WTC11 (cell line): ENCODE data around the gene DIDO1. TPM values are rescaled to one million over a fixed set of nuclear protein-coding genes. Genes with fewer than 3 reads are reported as not detected.

Source experiments
- ATAC-seq: fragments of 200-7000 bp; cut with Tn5 transposase; 2 replicates; pipeline ENCODE4 v1.10.0; 2021; ENCODE audit warnings: mild to moderate bottlenecking, moderate library complexity
- CTCF ChIA-PET: fragments of 300-600 bp; sonication (Branson Sonifier 250); formaldehyde crosslinking; loops from one replicate; lab custom pipeline; 2021; ENCODE audit warnings: antibody characterized with exemption; lab: Charles Lee
- POLR2A ChIA-PET: fragments of 350-600 bp; sonication (Branson Sonifier 250); formaldehyde crosslinking; loops from one replicate; lab custom pipeline; 2021; ENCODE audit warnings: antibody characterized with exemption; lab: Charles Lee
- DNase-seq: peaks from one replicate; pipeline ENCODE4 v3.0.0; 2021; ENCODE audit warnings: low spot score
- H3K27ac Mint-ChIP-seq: 2 replicates; pipeline ENCODE4 v1.8.0; 2021; ENCODE audit warnings: mixed read lengths
- H3K27me3 Mint-ChIP-seq: 2 replicates; pipeline ENCODE4 v1.8.0; 2021; ENCODE audit warnings: low read depth, mild to moderate bottlenecking, moderate library complexity, mixed read lengths
- H3K36me3 Mint-ChIP-seq: 2 replicates; pipeline ENCODE4 v1.8.0; 2021; ENCODE audit warnings: mixed read lengths
- H3K4me1 Mint-ChIP-seq: 2 replicates; pipeline ENCODE4 v1.8.0; 2022; ENCODE audit warnings: mixed read lengths
- H3K4me3 Mint-ChIP-seq: 2 replicates; pipeline ENCODE4 v1.8.0; 2021; ENCODE audit warnings: mild to moderate bottlenecking, moderate library complexity, mixed read lengths
- H3K9me3 Mint-ChIP-seq: 2 replicates; pipeline ENCODE4 v1.8.0; 2021; ENCODE audit warnings: mixed read lengths
- CBFB ChIP-seq: sonication (generic); formaldehyde crosslinking; IDR thresholded peaks from 2 replicates; pipeline ENCODE4 v1.8.1; 2022; ENCODE audit warnings: mild to moderate bottlenecking, low read depth, missing genetic modification reagents
- ESRRA ChIP-seq: sonication (generic); formaldehyde crosslinking; IDR thresholded peaks from 2 replicates; pipeline ENCODE4 v1.8.1; 2022; ENCODE audit warnings: mild to moderate bottlenecking, missing genetic modification reagents, borderline replicate concordance
- FOXK1 ChIP-seq: sonication (generic); formaldehyde crosslinking; IDR thresholded peaks from 2 replicates; pipeline ENCODE4 v1.8.0; 2022; ENCODE audit warnings: mild to moderate bottlenecking, moderate library complexity, missing genetic modification reagents
- FOXP1 ChIP-seq: sonication (generic); formaldehyde crosslinking; IDR thresholded peaks from 2 replicates; pipeline ENCODE4 v1.8.0; 2022; ENCODE audit warnings: missing genetic modification reagents, mild to moderate bottlenecking, moderate library complexity, borderline replicate concordance
- GRHL2 ChIP-seq: fragments of 250-450 bp; sonication (Bioruptor Pico); IDR thresholded peaks from 2 replicates; pipeline ENCODE4 v1.8.0; 2022; ENCODE audit warnings: mild to moderate bottlenecking, moderate library complexity; ENCODE audit not compliant: insufficient replicate concordance, severe bottlenecking
- HMGA2 ChIP-seq: fragments of 250-450 bp; sonication (Bioruptor Pico); IDR thresholded peaks from 2 replicates; pipeline ENCODE4 v1.4.0; 2021; ENCODE audit warnings: mild to moderate bottlenecking, moderate library complexity
- IRF2 ChIP-seq: sonication (generic); formaldehyde crosslinking; IDR thresholded peaks from 2 replicates; pipeline ENCODE4 v1.8.0; 2022; ENCODE audit warnings: low read depth, missing genetic modification reagents, borderline replicate concordance
- NFATC4 ChIP-seq: fragments of 250-450 bp; sonication (Bioruptor Pico); IDR thresholded peaks from 2 replicates; pipeline ENCODE4 v1.9.0; 2021; ENCODE audit warnings: mild to moderate bottlenecking
- NFYB ChIP-seq: sonication (generic); formaldehyde crosslinking; conservative IDR thresholded peaks from 2 replicates; pipeline ENCODE4 v1.8.0; 2022; ENCODE audit warnings: low read depth, missing genetic modification reagents
- NR2C2 ChIP-seq: sonication (generic); formaldehyde crosslinking; IDR thresholded peaks from 2 replicates; pipeline ENCODE4 v1.8.0; 2022; ENCODE audit warnings: mild to moderate bottlenecking, missing genetic modification reagents
- NR3C1 ChIP-seq: sonication (generic); formaldehyde crosslinking; conservative IDR thresholded peaks from 2 replicates; pipeline ENCODE4 v1.8.1; 2023; ENCODE audit warnings: low read depth, mild to moderate bottlenecking, missing genetic modification reagents
- OVOL2 ChIP-seq: fragments of 250-450 bp; sonication (Bioruptor Pico); IDR thresholded peaks from 2 replicates; pipeline ENCODE4 v1.9.0; 2021; ENCODE audit warnings: mild to moderate bottlenecking, borderline replicate concordance
- PRRX2 ChIP-seq: fragments of 250-450 bp; sonication (Bioruptor Pico); IDR thresholded peaks from 2 replicates; pipeline ENCODE4 v1.8.0; 2021; ENCODE audit warnings: mild to moderate bottlenecking
- SMAD4 ChIP-seq: sonication (generic); formaldehyde crosslinking; IDR thresholded peaks from 2 replicates; pipeline ENCODE4 v1.8.0; 2022; ENCODE audit warnings: mild to moderate bottlenecking, missing genetic modification reagents
- TEAD1 ChIP-seq: sonication (generic); formaldehyde crosslinking; IDR thresholded peaks from 2 replicates; pipeline ENCODE4 v1.8.0; 2022; ENCODE audit warnings: mild to moderate bottlenecking, missing genetic modification reagents
- ZNF121 ChIP-seq: sonication (generic); formaldehyde crosslinking; IDR thresholded peaks from 2 replicates; pipeline ENCODE4 v1.8.0; 2023; ENCODE audit warnings: missing genetic modification reagents
- total RNA-seq: library from RNA; stranded (reverse); gene quantifications from 3 replicates; pipeline ENCODE4 v1.2.3, GENCODE V29; 2021
- TF ChIP-seq, protein P1 (sequence below): fragments of 250-450 bp; sonication (Bioruptor Pico); IDR thresholded peaks from 2 replicates; pipeline ENCODE4 v1.8.0; 2021; ENCODE audit warnings: mild to moderate bottlenecking
- TF ChIP-seq, protein P2 (sequence below): sonication (generic); formaldehyde crosslinking; IDR thresholded peaks from 2 replicates; pipeline ENCODE4 v1.8.0; 2022; ENCODE audit warnings: mild to moderate bottlenecking, missing genetic modification reagents
- TF ChIP-seq, protein P3 (sequence below): sonication (generic); formaldehyde crosslinking; IDR thresholded peaks from 2 replicates; pipeline ENCODE4 v1.8.0; 2022; ENCODE audit warnings: missing genetic modification reagents
- TF ChIP-seq, protein P4 (sequence below): fragments of 250-450 bp; sonication (Bioruptor Pico); IDR thresholded peaks from 2 replicates; pipeline ENCODE4 v1.9.0; 2021; ENCODE audit warnings: moderate library complexity, mild to moderate bottlenecking, inconsistent platforms, borderline replicate concordance
- TF ChIP-seq, protein P5 (sequence below): fragments of 250-450 bp; sonication (Bioruptor Pico); IDR thresholded peaks from 2 replicates; pipeline ENCODE4 v1.9.0; 2021; ENCODE audit warnings: mild to moderate bottlenecking, borderline replicate concordance
- TF ChIP-seq, protein P6 (sequence below): sonication (generic); formaldehyde crosslinking; IDR thresholded peaks from 2 replicates; pipeline ENCODE4 v1.8.1; 2022; ENCODE audit warnings: low read depth, missing genetic modification reagents, borderline replicate concordance

DIDO1 gene
- total RNA-seq, 1 experiment from 2014 or later, result 87.3 TPM

DNA sequence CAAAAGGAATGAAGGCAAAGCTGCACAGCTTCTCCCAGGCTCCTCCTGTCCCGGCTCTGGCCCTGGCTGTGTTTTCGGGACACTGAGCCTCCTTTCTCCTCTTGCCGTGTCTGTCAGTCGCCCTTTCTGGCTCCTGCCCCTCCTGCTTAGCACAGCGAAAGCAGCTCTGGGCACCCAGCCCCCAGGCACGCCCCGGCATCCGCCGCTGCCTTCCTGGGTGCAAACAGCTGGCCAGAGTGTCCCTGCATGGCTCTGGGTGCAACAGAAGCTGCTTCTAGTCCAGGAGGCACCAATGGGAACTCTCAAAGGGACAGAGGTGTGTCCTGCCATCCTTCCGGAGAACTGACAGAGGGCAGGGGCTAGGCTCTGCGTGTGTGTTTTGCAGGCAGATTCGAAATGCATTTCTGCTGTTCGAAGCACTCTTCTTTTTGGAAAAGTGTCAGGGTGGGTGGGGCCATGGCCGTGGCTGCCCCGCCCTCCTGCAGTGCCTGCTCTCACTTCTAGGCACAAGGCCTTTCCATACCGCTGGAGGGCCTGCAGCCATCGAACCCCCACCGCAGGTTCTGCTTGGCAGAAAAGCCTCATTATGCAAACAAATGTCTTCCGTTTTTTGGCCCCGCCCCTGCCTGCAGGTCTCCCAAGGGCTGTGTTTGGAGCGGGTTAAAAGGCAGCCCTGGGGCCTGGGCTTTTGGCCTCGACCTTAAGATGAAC is 93.9 kb downstream of the DIDO1 start:
- peak overlapping the region; percentile 41 for H3K4me3 Mint-ChIP-seq
- H3K36me3 Mint-ChIP-seq, result peaks cover 6% of the 10 kb centered on the region; the same call in 1 of the 2 replicates
- TF ChIP-seq NFYB (CRISPR knock-in tag) (no peak), PRRX2 (CRISPR knock-in tag) (no peak), HMGA2 (CRISPR knock-in tag) (no peak), IRF2 (CRISPR knock-in tag) (no peak), FOXP1 (CRISPR knock-in tag) (no peak), NR2C2 (CRISPR knock-in tag) (no peak)
- TF ChIP-seq, protein P1, sequence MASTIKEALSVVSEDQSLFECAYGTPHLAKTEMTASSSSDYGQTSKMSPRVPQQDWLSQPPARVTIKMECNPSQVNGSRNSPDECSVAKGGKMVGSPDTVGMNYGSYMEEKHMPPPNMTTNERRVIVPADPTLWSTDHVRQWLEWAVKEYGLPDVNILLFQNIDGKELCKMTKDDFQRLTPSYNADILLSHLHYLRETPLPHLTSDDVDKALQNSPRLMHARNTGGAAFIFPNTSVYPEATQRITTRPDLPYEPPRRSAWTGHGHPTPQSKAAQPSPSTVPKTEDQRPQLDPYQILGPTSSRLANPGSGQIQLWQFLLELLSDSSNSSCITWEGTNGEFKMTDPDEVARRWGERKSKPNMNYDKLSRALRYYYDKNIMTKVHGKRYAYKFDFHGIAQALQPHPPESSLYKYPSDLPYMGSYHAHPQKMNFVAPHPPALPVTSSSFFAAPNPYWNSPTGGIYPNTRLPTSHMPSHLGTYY (CRISPR knock-in tag), result no peak
- TF ChIP-seq, protein P2, sequence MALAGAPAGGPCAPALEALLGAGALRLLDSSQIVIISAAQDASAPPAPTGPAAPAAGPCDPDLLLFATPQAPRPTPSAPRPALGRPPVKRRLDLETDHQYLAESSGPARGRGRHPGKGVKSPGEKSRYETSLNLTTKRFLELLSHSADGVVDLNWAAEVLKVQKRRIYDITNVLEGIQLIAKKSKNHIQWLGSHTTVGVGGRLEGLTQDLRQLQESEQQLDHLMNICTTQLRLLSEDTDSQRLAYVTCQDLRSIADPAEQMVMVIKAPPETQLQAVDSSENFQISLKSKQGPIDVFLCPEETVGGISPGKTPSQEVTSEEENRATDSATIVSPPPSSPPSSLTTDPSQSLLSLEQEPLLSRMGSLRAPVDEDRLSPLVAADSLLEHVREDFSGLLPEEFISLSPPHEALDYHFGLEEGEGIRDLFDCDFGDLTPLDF, result no peak
- CTCF ChIA-PET, result interaction anchor here (1.5 to 2.2 kb wide), 3 partner anchors 9 to 55 kb away, joined by 3 to 6 read pairs (median 4); no protein-coding TSS in a partner anchor
- POLR2A ChIA-PET, result interaction anchor here (1.2 kb wide), 1 partner anchor 17 kb away, joined by 4 read pairs; no protein-coding TSS in a partner anchor
- DNase-seq, result peak; percentile 71
- ATAC-seq, result peak; percentile 73
- peak overlapping the region; percentile 63 for H3K27ac Mint-ChIP-seq
- H3K9me3 Mint-ChIP-seq, result no peaks in the 10 kb centered on the region
- no peaks in the 10 kb centered on the region for H3K27me3 Mint-ChIP-seq
- H3K4me1 Mint-ChIP-seq, result peaks cover 19% of the 10 kb centered on the region

DNA sequence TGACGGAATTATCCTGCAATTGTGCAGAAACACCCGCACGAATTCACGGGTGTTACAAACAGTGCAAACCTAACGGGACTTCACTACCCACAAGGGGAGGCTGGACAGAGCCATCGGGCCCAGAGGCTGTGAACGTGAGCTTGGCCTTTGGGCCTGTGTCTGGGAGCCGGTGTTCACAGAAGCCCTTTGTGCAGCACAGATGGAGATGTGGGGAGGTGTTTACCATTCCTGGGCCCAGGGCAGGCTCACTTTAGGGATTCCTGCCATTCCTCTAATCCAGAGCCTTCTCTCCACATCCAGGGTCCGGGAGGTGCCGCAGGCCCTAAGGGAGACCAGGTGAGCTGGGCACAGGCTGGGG is 94.5 kb downstream of the DIDO1 start:
- H3K36me3 Mint-ChIP-seq, result peaks cover 6% of the 10 kb centered on the region; the same call in 1 of the 2 replicates
- CTCF ChIA-PET, result interaction anchor here (1.5 to 2.2 kb wide), 3 partner anchors 9 to 56 kb away, joined by 3 to 6 read pairs (median 4); no protein-coding TSS in a partner anchor
- DNase-seq, result no peak
- H3K27me3 Mint-ChIP-seq, result no peaks in the 10 kb centered on the region
- ATAC-seq, result peak; percentile 15
- POLR2A ChIA-PET, result interaction anchor here (1.2 kb wide), 1 partner anchor 16 kb away, joined by 4 read pairs; no protein-coding TSS in a partner anchor
- peak overlapping the region; percentile 63 for H3K27ac Mint-ChIP-seq
- H3K4me3 Mint-ChIP-seq, result no peak overlapping the region
- H3K9me3 Mint-ChIP-seq, result no peaks in the 10 kb centered on the region
- H3K4me1 Mint-ChIP-seq, result peaks cover 19% of the 10 kb centered on the region
- TF ChIP-seq FOXK1 (CRISPR knock-in tag), result no peak
- TF ChIP-seq, protein P3, sequence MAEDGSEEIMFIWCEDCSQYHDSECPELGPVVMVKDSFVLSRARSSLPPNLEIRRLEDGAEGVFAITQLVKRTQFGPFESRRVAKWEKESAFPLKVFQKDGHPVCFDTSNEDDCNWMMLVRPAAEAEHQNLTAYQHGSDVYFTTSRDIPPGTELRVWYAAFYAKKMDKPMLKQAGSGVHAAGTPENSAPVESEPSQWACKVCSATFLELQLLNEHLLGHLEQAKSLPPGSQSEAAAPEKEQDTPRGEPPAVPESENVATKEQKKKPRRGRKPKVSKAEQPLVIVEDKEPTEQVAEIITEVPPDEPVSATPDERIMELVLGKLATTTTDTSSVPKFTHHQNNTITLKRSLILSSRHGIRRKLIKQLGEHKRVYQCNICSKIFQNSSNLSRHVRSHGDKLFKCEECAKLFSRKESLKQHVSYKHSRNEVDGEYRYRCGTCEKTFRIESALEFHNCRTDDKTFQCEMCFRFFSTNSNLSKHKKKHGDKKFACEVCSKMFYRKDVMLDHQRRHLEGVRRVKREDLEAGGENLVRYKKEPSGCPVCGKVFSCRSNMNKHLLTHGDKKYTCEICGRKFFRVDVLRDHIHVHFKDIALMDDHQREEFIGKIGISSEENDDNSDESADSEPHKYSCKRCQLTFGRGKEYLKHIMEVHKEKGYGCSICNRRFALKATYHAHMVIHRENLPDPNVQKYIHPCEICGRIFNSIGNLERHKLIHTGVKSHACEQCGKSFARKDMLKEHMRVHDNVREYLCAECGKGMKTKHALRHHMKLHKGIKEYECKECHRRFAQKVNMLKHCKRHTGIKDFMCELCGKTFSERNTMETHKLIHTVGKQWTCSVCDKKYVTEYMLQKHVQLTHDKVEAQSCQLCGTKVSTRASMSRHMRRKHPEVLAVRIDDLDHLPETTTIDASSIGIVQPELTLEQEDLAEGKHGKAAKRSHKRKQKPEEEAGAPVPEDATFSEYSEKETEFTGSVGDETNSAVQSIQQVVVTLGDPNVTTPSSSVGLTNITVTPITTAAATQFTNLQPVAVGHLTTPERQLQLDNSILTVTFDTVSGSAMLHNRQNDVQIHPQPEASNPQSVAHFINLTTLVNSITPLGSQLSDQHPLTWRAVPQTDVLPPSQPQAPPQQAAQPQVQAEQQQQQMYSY (CRISPR knock-in tag), result no peak
- TF ChIP-seq ESRRA (CRISPR knock-in tag), result no peak
- no peak for TF ChIP-seq TEAD1
- no peak for TF ChIP-seq GRHL2 (CRISPR knock-in tag)
- no peak for TF ChIP-seq NR3C1 (CRISPR knock-in tag)
- TF ChIP-seq, protein P4, sequence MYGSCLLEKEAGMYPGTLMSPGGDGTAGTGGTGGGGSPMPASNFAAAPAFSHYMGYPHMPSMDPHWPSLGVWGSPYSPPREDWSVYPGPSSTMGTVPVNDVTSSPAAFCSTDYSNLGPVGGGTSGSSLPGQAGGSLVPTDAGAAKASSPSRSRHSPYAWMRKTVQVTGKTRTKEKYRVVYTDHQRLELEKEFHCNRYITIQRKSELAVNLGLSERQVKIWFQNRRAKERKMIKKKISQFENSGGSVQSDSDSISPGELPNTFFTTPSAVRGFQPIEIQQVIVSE (CRISPR knock-in tag), result no peak
- TF ChIP-seq CBFB (CRISPR knock-in tag), result no peak
- no peak for TF ChIP-seq ZNF121 (CRISPR knock-in tag)
- no peak for TF ChIP-seq IRF2 (CRISPR knock-in tag)
- no peak for TF ChIP-seq OVOL2
- TF ChIP-seq, protein P5, sequence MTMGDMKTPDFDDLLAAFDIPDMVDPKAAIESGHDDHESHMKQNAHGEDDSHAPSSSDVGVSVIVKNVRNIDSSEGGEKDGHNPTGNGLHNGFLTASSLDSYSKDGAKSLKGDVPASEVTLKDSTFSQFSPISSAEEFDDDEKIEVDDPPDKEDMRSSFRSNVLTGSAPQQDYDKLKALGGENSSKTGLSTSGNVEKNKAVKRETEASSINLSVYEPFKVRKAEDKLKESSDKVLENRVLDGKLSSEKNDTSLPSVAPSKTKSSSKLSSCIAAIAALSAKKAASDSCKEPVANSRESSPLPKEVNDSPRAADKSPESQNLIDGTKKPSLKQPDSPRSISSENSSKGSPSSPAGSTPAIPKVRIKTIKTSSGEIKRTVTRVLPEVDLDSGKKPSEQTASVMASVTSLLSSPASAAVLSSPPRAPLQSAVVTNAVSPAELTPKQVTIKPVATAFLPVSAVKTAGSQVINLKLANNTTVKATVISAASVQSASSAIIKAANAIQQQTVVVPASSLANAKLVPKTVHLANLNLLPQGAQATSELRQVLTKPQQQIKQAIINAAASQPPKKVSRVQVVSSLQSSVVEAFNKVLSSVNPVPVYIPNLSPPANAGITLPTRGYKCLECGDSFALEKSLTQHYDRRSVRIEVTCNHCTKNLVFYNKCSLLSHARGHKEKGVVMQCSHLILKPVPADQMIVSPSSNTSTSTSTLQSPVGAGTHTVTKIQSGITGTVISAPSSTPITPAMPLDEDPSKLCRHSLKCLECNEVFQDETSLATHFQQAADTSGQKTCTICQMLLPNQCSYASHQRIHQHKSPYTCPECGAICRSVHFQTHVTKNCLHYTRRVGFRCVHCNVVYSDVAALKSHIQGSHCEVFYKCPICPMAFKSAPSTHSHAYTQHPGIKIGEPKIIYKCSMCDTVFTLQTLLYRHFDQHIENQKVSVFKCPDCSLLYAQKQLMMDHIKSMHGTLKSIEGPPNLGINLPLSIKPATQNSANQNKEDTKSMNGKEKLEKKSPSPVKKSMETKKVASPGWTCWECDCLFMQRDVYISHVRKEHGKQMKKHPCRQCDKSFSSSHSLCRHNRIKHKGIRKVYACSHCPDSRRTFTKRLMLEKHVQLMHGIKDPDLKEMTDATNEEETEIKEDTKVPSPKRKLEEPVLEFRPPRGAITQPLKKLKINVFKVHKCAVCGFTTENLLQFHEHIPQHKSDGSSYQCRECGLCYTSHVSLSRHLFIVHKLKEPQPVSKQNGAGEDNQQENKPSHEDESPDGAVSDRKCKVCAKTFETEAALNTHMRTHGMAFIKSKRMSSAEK, result no peak
- no peak for TF ChIP-seq NFATC4 (CRISPR knock-in tag)
- no peak for TF ChIP-seq SMAD4 (CRISPR knock-in tag)
- TF ChIP-seq, protein P6, sequence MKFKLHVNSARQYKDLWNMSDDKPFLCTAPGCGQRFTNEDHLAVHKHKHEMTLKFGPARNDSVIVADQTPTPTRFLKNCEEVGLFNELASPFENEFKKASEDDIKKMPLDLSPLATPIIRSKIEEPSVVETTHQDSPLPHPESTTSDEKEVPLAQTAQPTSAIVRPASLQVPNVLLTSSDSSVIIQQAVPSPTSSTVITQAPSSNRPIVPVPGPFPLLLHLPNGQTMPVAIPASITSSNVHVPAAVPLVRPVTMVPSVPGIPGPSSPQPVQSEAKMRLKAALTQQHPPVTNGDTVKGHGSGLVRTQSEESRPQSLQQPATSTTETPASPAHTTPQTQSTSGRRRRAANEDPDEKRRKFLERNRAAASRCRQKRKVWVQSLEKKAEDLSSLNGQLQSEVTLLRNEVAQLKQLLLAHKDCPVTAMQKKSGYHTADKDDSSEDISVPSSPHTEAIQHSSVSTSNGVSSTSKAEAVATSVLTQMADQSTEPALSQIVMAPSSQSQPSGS (CRISPR knock-in tag), result no peak
